WTC11 (cell line): ENCODE data around the gene ADIPOR2.
"Not testable (repeated sequence)": the region's sequence is repeated elsewhere in the genome, so short reads cannot be mapped to it uniquely, and the experiment has no call there.

Source experiments
- CBFB ChIP-seq: sonication (generic); formaldehyde crosslinking; IDR thresholded peaks from 2 replicates; pipeline ENCODE4 v1.8.1; 2022; ENCODE audit warnings: mild to moderate bottlenecking, low read depth, missing genetic modification reagents
- GABPB1 ChIP-seq: sonication (generic); formaldehyde crosslinking; IDR thresholded peaks from 2 replicates; pipeline ENCODE4 v1.8.1; 2023; ENCODE audit warnings: mild to moderate bottlenecking, missing genetic modification reagents
- NR3C1 ChIP-seq: sonication (generic); formaldehyde crosslinking; conservative IDR thresholded peaks from 2 replicates; pipeline ENCODE4 v1.8.1; 2023; ENCODE audit warnings: low read depth, mild to moderate bottlenecking, missing genetic modification reagents
- SMAD4 ChIP-seq: sonication (generic); formaldehyde crosslinking; IDR thresholded peaks from 2 replicates; pipeline ENCODE4 v1.8.0; 2022; ENCODE audit warnings: mild to moderate bottlenecking, missing genetic modification reagents
- TF ChIP-seq, protein P1 (sequence below): fragments of 200-600 bp; IDR thresholded peaks from 2 replicates; pipeline ENCODE4 v1.8.0; 2022; ENCODE audit warnings: antibody characterized with exemption
- TF ChIP-seq, protein P2 (sequence below): sonication (generic); formaldehyde crosslinking; IDR thresholded peaks from 2 replicates; pipeline ENCODE4 v1.8.0; 2022; ENCODE audit warnings: mild to moderate bottlenecking, missing genetic modification reagents
- TF ChIP-seq, protein P3 (sequence below): sonication (generic); formaldehyde crosslinking; IDR thresholded peaks from 2 replicates; pipeline ENCODE4 v1.8.1; 2022; ENCODE audit warnings: low read depth, mild to moderate bottlenecking, moderate library complexity, missing genetic modification reagents, borderline replicate concordance
- TF ChIP-seq, protein P4 (sequence below): sonication (generic); formaldehyde crosslinking; IDR thresholded peaks from 2 replicates; pipeline ENCODE4 v1.8.0; 2023; ENCODE audit warnings: mild to moderate bottlenecking, missing genetic modification reagents
- TF ChIP-seq, protein P5 (sequence below): sonication (generic); formaldehyde crosslinking; IDR thresholded peaks from 2 replicates; pipeline ENCODE4 v1.8.1; 2022; ENCODE audit warnings: low read depth, missing genetic modification reagents, borderline replicate concordance

DNA sequence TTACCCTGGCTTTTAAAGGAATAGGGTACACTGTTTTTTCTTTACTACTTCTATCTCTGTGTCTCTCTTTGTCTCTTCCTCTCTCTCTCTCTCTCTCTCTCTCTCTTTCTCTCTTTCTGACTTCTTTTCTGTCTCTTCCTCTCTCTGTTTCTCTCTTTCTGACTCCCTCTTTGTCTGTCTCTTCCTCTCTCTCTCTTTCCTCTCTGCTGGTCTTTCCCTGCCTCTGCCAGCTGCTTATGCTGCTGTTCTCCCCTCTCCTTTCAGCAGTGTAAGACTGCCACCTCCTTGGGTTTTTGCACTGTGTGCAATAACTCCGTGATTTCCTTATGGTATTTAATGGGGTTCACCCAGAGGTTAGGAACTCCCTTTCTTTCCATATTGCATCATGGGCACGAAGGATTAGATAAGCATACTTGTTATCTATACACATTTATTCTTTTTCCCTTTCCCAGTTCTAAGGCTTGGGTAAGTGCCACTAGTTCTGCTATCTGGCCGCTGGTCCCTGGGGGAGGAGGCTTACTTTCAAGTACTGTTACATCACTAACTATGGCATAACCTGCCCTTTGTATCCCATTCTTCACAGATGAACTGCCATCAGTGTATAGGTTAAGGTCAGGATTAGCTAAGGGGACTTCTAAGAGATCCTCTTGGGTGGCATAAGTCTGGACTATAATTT is 20.8 kb downstream of the ADIPOR2 start:
- TF ChIP-seq, protein P1, sequence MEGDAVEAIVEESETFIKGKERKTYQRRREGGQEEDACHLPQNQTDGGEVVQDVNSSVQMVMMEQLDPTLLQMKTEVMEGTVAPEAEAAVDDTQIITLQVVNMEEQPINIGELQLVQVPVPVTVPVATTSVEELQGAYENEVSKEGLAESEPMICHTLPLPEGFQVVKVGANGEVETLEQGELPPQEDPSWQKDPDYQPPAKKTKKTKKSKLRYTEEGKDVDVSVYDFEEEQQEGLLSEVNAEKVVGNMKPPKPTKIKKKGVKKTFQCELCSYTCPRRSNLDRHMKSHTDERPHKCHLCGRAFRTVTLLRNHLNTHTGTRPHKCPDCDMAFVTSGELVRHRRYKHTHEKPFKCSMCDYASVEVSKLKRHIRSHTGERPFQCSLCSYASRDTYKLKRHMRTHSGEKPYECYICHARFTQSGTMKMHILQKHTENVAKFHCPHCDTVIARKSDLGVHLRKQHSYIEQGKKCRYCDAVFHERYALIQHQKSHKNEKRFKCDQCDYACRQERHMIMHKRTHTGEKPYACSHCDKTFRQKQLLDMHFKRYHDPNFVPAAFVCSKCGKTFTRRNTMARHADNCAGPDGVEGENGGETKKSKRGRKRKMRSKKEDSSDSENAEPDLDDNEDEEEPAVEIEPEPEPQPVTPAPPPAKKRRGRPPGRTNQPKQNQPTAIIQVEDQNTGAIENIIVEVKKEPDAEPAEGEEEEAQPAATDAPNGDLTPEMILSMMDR, result not testable (repeated sequence)
- not testable (repeated sequence) for TF ChIP-seq SMAD4 (CRISPR knock-in tag); CBFB; NR3C1 (CRISPR knock-in tag)
- TF ChIP-seq, protein P2, sequence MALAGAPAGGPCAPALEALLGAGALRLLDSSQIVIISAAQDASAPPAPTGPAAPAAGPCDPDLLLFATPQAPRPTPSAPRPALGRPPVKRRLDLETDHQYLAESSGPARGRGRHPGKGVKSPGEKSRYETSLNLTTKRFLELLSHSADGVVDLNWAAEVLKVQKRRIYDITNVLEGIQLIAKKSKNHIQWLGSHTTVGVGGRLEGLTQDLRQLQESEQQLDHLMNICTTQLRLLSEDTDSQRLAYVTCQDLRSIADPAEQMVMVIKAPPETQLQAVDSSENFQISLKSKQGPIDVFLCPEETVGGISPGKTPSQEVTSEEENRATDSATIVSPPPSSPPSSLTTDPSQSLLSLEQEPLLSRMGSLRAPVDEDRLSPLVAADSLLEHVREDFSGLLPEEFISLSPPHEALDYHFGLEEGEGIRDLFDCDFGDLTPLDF (CRISPR knock-in tag), result not testable (repeated sequence)
- TF ChIP-seq, protein P3, sequence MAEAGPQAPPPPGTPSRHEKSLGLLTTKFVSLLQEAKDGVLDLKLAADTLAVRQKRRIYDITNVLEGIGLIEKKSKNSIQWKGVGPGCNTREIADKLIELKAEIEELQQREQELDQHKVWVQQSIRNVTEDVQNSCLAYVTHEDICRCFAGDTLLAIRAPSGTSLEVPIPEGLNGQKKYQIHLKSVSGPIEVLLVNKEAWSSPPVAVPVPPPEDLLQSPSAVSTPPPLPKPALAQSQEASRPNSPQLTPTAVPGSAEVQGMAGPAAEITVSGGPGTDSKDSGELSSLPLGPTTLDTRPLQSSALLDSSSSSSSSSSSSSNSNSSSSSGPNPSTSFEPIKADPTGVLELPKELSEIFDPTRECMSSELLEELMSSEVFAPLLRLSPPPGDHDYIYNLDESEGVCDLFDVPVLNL, result not testable (repeated sequence)
- peak; percentile 58 for TF ChIP-seq GABPB1 (CRISPR knock-in tag)
- TF ChIP-seq, protein P4, sequence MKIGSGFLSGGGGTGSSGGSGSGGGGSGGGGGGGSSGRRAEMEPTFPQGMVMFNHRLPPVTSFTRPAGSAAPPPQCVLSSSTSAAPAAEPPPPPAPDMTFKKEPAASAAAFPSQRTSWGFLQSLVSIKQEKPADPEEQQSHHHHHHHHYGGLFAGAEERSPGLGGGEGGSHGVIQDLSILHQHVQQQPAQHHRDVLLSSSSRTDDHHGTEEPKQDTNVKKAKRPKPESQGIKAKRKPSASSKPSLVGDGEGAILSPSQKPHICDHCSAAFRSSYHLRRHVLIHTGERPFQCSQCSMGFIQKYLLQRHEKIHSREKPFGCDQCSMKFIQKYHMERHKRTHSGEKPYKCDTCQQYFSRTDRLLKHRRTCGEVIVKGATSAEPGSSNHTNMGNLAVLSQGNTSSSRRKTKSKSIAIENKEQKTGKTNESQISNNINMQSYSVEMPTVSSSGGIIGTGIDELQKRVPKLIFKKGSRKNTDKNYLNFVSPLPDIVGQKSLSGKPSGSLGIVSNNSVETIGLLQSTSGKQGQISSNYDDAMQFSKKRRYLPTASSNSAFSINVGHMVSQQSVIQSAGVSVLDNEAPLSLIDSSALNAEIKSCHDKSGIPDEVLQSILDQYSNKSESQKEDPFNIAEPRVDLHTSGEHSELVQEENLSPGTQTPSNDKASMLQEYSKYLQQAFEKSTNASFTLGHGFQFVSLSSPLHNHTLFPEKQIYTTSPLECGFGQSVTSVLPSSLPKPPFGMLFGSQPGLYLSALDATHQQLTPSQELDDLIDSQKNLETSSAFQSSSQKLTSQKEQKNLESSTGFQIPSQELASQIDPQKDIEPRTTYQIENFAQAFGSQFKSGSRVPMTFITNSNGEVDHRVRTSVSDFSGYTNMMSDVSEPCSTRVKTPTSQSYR (CRISPR knock-in tag), result not testable (repeated sequence)
- TF ChIP-seq, protein P5, sequence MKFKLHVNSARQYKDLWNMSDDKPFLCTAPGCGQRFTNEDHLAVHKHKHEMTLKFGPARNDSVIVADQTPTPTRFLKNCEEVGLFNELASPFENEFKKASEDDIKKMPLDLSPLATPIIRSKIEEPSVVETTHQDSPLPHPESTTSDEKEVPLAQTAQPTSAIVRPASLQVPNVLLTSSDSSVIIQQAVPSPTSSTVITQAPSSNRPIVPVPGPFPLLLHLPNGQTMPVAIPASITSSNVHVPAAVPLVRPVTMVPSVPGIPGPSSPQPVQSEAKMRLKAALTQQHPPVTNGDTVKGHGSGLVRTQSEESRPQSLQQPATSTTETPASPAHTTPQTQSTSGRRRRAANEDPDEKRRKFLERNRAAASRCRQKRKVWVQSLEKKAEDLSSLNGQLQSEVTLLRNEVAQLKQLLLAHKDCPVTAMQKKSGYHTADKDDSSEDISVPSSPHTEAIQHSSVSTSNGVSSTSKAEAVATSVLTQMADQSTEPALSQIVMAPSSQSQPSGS (CRISPR knock-in tag), result not testable (repeated sequence)
